MCF 10A (cell line): ENCODE measurements around the gene PCK2. TPM values are rescaled to one million over a fixed set of nuclear protein-coding genes. Genes with fewer than 3 reads are reported as not detected.

Experiments
- BruUV-seq: library from RNA; stranded (reverse); fragments of 400-500 nt; replicated peaks from 2 replicates; lab custom pipeline; 2021; lab: Mats Ljungman, UMichigan
- CTCF ChIA-PET: fragments of 300-600 bp; sonication (Branson Sonifier 250); formaldehyde crosslinking; extraction: SDS; loops from one replicate; lab custom pipeline; 2021; ENCODE audit warnings: antibody characterized with exemption, inconsistent platforms; lab: Yijun Ruan, JAX
- POLR2A ChIA-PET: fragments of 300-600, 350-650 bp; sonication (Branson Sonifier 250); formaldehyde crosslinking; extraction: SDS; loops from one replicate; lab custom pipeline; 2020; ENCODE audit warnings: antibody characterized with exemption, inconsistent platforms; lab: Yijun Ruan, JAX
- DNase-seq: peaks from one replicate; pipeline ENCODE4 v3.0.0-alpha.2; 2018; ENCODE audit not compliant: unreplicated experiment
- H3K27ac Mint-ChIP-seq: one replicate; pipeline ENCODE4 v1.8.0; 2022; ENCODE audit warnings: mild to moderate bottlenecking, low read depth, mixed read lengths; ENCODE audit not compliant: unreplicated experiment
- H3K27me3 Mint-ChIP-seq: one replicate; pipeline ENCODE4 v1.8.0; 2022; ENCODE audit warnings: mixed read lengths; ENCODE audit not compliant: insufficient read depth, unreplicated experiment
- H3K36me3 Mint-ChIP-seq: one replicate; pipeline ENCODE4 v1.8.0; 2022; ENCODE audit warnings: mild to moderate bottlenecking, moderate library complexity, mixed read lengths; ENCODE audit not compliant: insufficient read depth, unreplicated experiment
- H3K4me1 Mint-ChIP-seq: one replicate; pipeline ENCODE4 v1.8.0; 2022; ENCODE audit warnings: mixed read lengths; ENCODE audit not compliant: insufficient read depth, unreplicated experiment
- H3K4me3 Mint-ChIP-seq: one replicate; pipeline ENCODE4 v1.8.0; 2022; ENCODE audit warnings: mild to moderate bottlenecking, moderate library complexity, mixed read lengths; ENCODE audit not compliant: unreplicated experiment
- H3K9me3 Mint-ChIP-seq: one replicate; pipeline ENCODE4 v1.8.0; 2022; ENCODE audit warnings: mixed read lengths; ENCODE audit not compliant: unreplicated experiment
- CTCF ChIP-seq: fragments of 200-600 bp; IDR thresholded peaks from one replicate; pipeline ENCODE4 v1.8.0; 2022; ENCODE audit warnings: antibody characterized with exemption, mild to moderate bottlenecking; ENCODE audit not compliant: unreplicated experiment
- intact Hi-C: fragments of 100-400 bp; cut with micrococcal nuclease; formaldehyde crosslinking; loops from 2 replicates; pipeline ENCODE4 v1.14.1; 2022
- total RNA-seq: library from RNA; stranded (reverse); gene quantifications from 2 replicates; pipeline ENCODE4 v1.2.3, GENCODE V29; 2022

PCK2 gene
- total RNA-seq, 1 experiment from 2014 or later: 112 TPM

GRCh38 chr14:24068711-24069410 is 25.2 kb upstream of the PCK2 start:
- no peak for DNase-seq
- ChIA-PET CTCF (interaction anchor here (0.6 to 1.2 kb wide), 4 partner anchors 11 to 54 kb away, joined by 3 to 4 read pairs (median 3); no protein-coding TSS in a partner anchor), POLR2A (no interaction called here)
- intact Hi-C loops: no loop called here
- peaks cover 61% of the 10 kb centered on the region for H3K27me3 Mint-ChIP-seq
- H3K4me1 Mint-ChIP-seq: no peaks in the 10 kb centered on the region
- H3K36me3 Mint-ChIP-seq: no peaks in the 10 kb centered on the region
- H3K4me3 Mint-ChIP-seq: no peak overlapping the region
- BruUV-seq: no TSS peak
- H3K27ac Mint-ChIP-seq: no peak overlapping the region
- no peaks in the 10 kb centered on the region for H3K9me3 Mint-ChIP-seq
- TF ChIP-seq CTCF: no peak

- DNase-seq: no peak
- no peaks in the 10 kb centered on the region for H3K9me3 Mint-ChIP-seq
- TF ChIP-seq CTCF: no peak
- no peaks in the 10 kb centered on the region for H3K36me3 Mint-ChIP-seq
- H3K27ac Mint-ChIP-seq: no peak overlapping the region
- ChIA-PET POLR2A (no interaction called here), CTCF (interaction anchor here (0.6 to 1.0 kb wide), 3 partner anchors 13 to 55 kb away, joined by 3 to 6 read pairs (median 3); no protein-coding TSS in a partner anchor)
- intact Hi-C loops: no loop called here
- no peaks in the 10 kb centered on the region for H3K4me1 Mint-ChIP-seq
- no peak overlapping the region for H3K4me3 Mint-ChIP-seq
- H3K27me3 Mint-ChIP-seq: peaks cover 61% of the 10 kb centered on the region
- no TSS peak for BruUV-seq
Observed at GRCh38 chr14:24069411-24069735, 24.7 kb upstream of the PCK2 start.

- TF ChIP-seq CTCF: no peak
- no peak for DNase-seq
- Mint-ChIP-seq H3K36me3 (no peaks in the 10 kb centered on the region), H3K4me1 (no peaks in the 10 kb centered on the region), H3K27me3 (peaks cover 61% of the 10 kb centered on the region), H3K27ac (no peak overlapping the region), H3K4me3 (no peak overlapping the region), H3K9me3 (no peaks in the 10 kb centered on the region)
- intact Hi-C loops: no loop called here
- ChIA-PET POLR2A (no interaction called here), CTCF (interaction anchor here (1.0 to 1.5 kb wide), 4 partner anchors 14 to 56 kb away, joined by 3 to 6 read pairs (median 4); no protein-coding TSS in a partner anchor)
- BruUV-seq: no TSS peak
Observed at GRCh38 chr14:24070285-24071143, 23.6 kb upstream of the PCK2 start.

GRCh38 chr14:24071144-24071697 is 22.9 kb upstream of the PCK2 start, which contains the start of gene CPNE6:
TSS of gene CPNE6 (plus strand) at chr14:24071562. CDS start at chr14:24072937, 1,375 bp downstream.
- no peak for TF ChIP-seq CTCF
- POLR2A ChIA-PET: no interaction called here
- no peak within 1 kb of the TSS for H3K27ac Mint-ChIP-seq
- CTCF ChIA-PET: interaction anchor here (1.1 to 1.5 kb wide), 2 partner anchors 14 to 57 kb away, joined by 3 to 5 read pairs; no protein-coding TSS in a partner anchor
- BruUV-seq: no TSS peak
- no peak for DNase-seq
- no peak within 1 kb of the TSS for H3K4me3 Mint-ChIP-seq
- H3K36me3 Mint-ChIP-seq: no peaks in the 10 kb centered on the region
- intact Hi-C loops: no loop called here
- no peaks in the 10 kb centered on the region for H3K9me3 Mint-ChIP-seq
- peaks cover 61% of the 10 kb centered on the region for H3K27me3 Mint-ChIP-seq
- H3K4me1 Mint-ChIP-seq: no peaks in the 10 kb centered on the region
